GM21576 (cell line): Measurements from ENCODE around the gene SMIM24.
A peak's percentile ranks its signal among the peaks of the same experiment; 100 is the strongest.
"Not testable (repeated sequence)": the region's sequence is repeated elsewhere in the genome, so short reads cannot be mapped to it uniquely, and the experiment has no call there.

Source experiments
- ATAC-seq: cut with Tn5 transposase; IDR thresholded peaks from one replicate; pipeline ENCODE4 v1.9.1; 2021; ENCODE audit warnings: mild to moderate bottlenecking, moderate library complexity; ENCODE audit not compliant: unreplicated experiment

Gene SMIM24

DNA sequence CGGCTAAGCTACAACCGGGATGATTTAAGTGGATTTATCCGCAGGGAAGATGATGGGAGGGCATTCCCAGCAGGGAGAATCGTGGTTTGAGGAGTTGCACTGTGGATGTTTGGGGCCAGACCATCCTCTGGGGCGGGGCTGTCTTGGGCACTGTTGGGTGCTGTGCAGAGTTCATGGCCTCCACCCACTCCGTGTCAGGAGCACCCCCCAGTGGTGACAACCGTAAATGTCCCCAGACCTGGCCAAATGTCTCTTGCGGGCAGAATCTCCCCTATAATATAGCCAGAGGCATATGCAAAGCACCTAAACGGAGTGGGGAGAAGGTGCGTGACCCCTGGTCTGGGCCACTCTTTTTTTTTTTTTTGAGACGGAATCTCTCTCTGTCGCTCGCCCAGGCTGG is 40.2 kb downstream of the SMIM24 start:
- ATAC-seq: no peak

- peak; percentile 84 for ATAC-seq
Measured at GRCh38 chr19:3434630-3435553, 45.4 kb downstream of the SMIM24 start.

GRCh38 chr19:3433805-3434540 is 46.4 kb downstream of the SMIM24 start:
- no peak for ATAC-seq

DNA sequence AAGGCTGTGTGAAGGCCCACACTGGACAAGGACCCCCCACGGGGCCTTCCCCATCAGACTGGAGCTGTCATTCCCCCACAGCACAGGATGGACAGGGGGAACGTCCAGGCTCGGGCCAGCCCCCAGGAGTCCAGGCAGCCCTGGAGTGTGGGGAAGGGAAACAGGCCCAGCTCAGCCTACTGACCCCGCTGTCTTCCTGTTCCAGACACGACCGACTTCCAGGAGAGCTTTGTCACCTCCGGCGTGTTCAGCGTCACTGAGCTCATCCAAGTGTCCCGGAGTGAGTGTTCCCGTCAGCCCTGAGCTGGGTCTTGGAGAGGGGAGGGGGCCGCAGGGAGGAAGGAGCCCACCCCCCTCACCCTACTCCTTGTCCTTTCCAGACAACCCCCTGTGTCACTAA is 47.0 kb downstream of the SMIM24 start:
- ATAC-seq: no peak

DNA sequence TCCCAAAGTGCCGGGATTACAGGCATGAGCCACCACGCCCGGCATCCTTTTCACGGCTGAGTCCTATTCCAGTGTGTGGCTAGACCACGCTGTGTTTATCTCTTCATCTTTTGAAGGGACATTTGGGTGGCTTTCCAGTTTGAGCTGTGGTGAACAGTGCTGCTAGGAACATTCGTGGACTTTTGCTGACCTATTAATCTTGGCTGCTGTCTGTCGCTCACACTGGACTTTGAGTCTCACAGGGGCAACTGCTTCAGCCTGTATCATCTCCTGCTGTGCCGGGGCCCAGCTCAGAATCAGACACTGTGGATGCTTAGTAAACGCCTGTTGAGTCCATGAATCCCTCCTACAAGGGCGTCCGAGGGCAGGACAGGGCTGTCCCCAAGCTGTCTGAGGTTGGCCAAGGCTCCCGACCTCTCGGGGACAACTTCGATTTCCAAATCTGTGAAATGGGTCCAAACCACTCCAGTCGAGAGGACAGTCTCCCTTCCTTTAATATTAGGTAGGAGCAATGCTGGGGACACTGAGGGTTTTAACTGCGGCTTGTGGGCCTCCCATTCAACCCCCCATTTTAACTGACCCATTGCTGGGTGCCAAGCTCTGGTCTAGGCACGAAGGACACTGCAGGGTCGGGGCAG is 48.4 kb downstream of the SMIM24 start:
- ATAC-seq: no peak

GRCh38 chr19:3430366-3430680 is 50.0 kb downstream of the SMIM24 start:
- ATAC-seq: not testable (repeated sequence)

GRCh38 chr19:3426433-3426832 is 53.9 kb downstream of the SMIM24 start:
- ATAC-seq: no peak
